IMR-90 (cell line): ENCODE results near the gene CHD6. TPM values are rescaled to one million over a fixed set of nuclear protein-coding genes. Genes with fewer than 3 reads are reported as not detected.

Source experiments
- ATAC-seq: fragments of 200-7000 bp; cut with Tn5 transposase; 2 replicates; pipeline ENCODE4 v1.9.1; 2020; ENCODE audit warnings: low read depth, mild to moderate bottlenecking, moderate library complexity
- BruUV-seq: library from RNA; stranded (reverse); fragments of 400-500 nt; replicated peaks from 2 replicates; lab custom pipeline; 2021; lab: Mats Ljungman, UMichigan
- CTCF ChIA-PET: fragments of 300-600 bp; formaldehyde crosslinking; extraction: SDS; loops from one replicate; lab custom pipeline; 2021; ENCODE audit warnings: antibody characterized with exemption; lab: Yijun Ruan, JAX
- POLR2A ChIA-PET: fragments of 300-600 bp; sonication (Branson Sonifier 250); formaldehyde crosslinking; loops from one replicate; lab custom pipeline; 2022; ENCODE audit warnings: antibody characterized with exemption; ENCODE audit not compliant: unreplicated experiment; lab: Charles Lee
- DNase-seq: peaks from one replicate; pipeline ENCODE4 v3.0.0; 2013
- H2AFZ ChIP-seq: replicated peaks from 2 replicates; pipeline ENCODE3; 2013; ENCODE audit warnings: low read length, mild to moderate bottlenecking; ENCODE audit not compliant: poor library complexity
- H2AK5ac ChIP-seq: 2 replicates; pipeline ENCODE4 v1.6.1; 2013; ENCODE audit warnings: low read depth, low read length, inconsistent platforms
- H2AK9ac ChIP-seq: replicated peaks from 2 replicates; pipeline ENCODE3; 2013; ENCODE audit warnings: mild to moderate bottlenecking, low read depth, low read length, moderate library complexity; ENCODE audit not compliant: poor library complexity
- H2BK120ac ChIP-seq: 2 replicates; pipeline ENCODE4 v1.6.1; 2013; ENCODE audit warnings: low read depth, low read length, inconsistent platforms
- H2BK15ac ChIP-seq: 3 replicates; pipeline ENCODE4 v1.6.1; 2013; ENCODE audit warnings: low read depth, low read length, inconsistent platforms
- H2BK20ac ChIP-seq: 2 replicates; pipeline ENCODE4 v1.6.1; 2013; ENCODE audit warnings: low read depth, mild to moderate bottlenecking, inconsistent platforms, low read length, moderate library complexity
- H2BK5ac ChIP-seq: 2 replicates; pipeline ENCODE4 v1.6.1; 2013; ENCODE audit warnings: mild to moderate bottlenecking, low read depth, low read length, inconsistent platforms; ENCODE audit not compliant: poor library complexity, severe bottlenecking
- H3K14ac ChIP-seq: replicated peaks from 2 replicates; pipeline ENCODE4 v1.6.1; 2013; ENCODE audit warnings: low read depth, low read length, inconsistent platforms
- H3K18ac ChIP-seq: 2 replicates; pipeline ENCODE4 v1.6.1; 2013; ENCODE audit warnings: low read depth, low read length, control low read depth
- H3K23ac ChIP-seq: 2 replicates; pipeline ENCODE4 v1.6.1; 2013; ENCODE audit warnings: low read depth, low read length, inconsistent platforms
- H3K27ac ChIP-seq: 2 replicates; pipeline ENCODE4 v1.5.1; 2013; ENCODE audit warnings: mild to moderate bottlenecking, control low read depth, low read length; ENCODE audit not compliant: insufficient read depth
- H3K27me3 ChIP-seq: 2 replicates; pipeline ENCODE4 v1.6.1; 2013; ENCODE audit warnings: low read length; ENCODE audit not compliant: control insufficient read depth, insufficient read depth
- H3K36me3 ChIP-seq: 2 replicates; pipeline ENCODE4 v1.6.1; 2013; ENCODE audit warnings: low read length, mixed read lengths; ENCODE audit not compliant: control insufficient read depth, insufficient read depth
- H3K4ac ChIP-seq: 2 replicates; pipeline ENCODE4 v1.6.1; 2013; ENCODE audit warnings: low read depth, low read length, inconsistent platforms
- H3K4me1 ChIP-seq: 2 replicates; pipeline ENCODE4 v1.6.1; 2013; ENCODE audit warnings: low read length, mixed read lengths; ENCODE audit not compliant: control insufficient read depth, insufficient read depth
- H3K4me2 ChIP-seq: 2 replicates; pipeline ENCODE4 v1.6.1; 2013; ENCODE audit warnings: low read depth, mild to moderate bottlenecking, control low read depth, low read length, moderate library complexity
- H3K4me3 ChIP-seq: 2 replicates; pipeline ENCODE4 v1.5.1; 2013; ENCODE audit warnings: low read depth, mild to moderate bottlenecking, control low read depth, low read length, moderate library complexity; ENCODE audit not compliant: insufficient read depth
- H3K56ac ChIP-seq: 2 replicates; pipeline ENCODE4 v1.6.1; 2013; ENCODE audit warnings: low read length, inconsistent platforms; ENCODE audit not compliant: insufficient read depth; ENCODE audit errors: extremely low read depth
- H3K79me1 ChIP-seq, 2 experiments: 2 replicates each; pipeline ENCODE4 v1.6.1; 2013; ENCODE audit warnings: low read length in 2 of 2, inconsistent platforms in 1 of 2, low read depth in 1 of 2
- H3K9ac ChIP-seq: 2 replicates; pipeline ENCODE4 v1.6.1; 2013; ENCODE audit warnings: low read depth, low read length, control low read depth
- H3K9me1 ChIP-seq: 2 replicates; pipeline ENCODE4 v1.6.1; 2013; ENCODE audit warnings: low read length, inconsistent platforms; ENCODE audit not compliant: insufficient read depth
- H3K9me3 ChIP-seq: 2 replicates; pipeline ENCODE4 v1.6.1; 2013; ENCODE audit warnings: low read length; ENCODE audit not compliant: control insufficient read depth, insufficient read depth
- H4K20me1 ChIP-seq: 2 replicates; pipeline ENCODE4 v1.6.1; 2013; ENCODE audit warnings: low read length, inconsistent platforms; ENCODE audit not compliant: insufficient read depth
- H4K5ac ChIP-seq: 2 replicates; pipeline ENCODE4 v1.6.1; 2013; ENCODE audit warnings: mild to moderate bottlenecking, low read depth, low read length, control low read depth
- H4K8ac ChIP-seq, 2 experiments: 2 replicates each; pipeline ENCODE4 v1.6.1; 2013; ENCODE audit warnings: low read depth in 2 of 2, low read length in 2 of 2, control low read depth in 1 of 2, inconsistent platforms in 1 of 2
- H4K91ac ChIP-seq: 2 replicates; pipeline ENCODE4 v1.6.1; 2013; ENCODE audit warnings: low read depth, low read length, inconsistent platforms; ENCODE audit not compliant: insufficient read depth
- BHLHE40 ChIP-seq: fragments of 150-350 bp; IDR thresholded peaks from 2 replicates; pipeline ENCODE4 v1.6.1; 2016; ENCODE audit warnings: mild to moderate bottlenecking, low read depth, low read length
- CEBPB ChIP-seq: IDR thresholded peaks from 2 replicates; pipeline ENCODE4 v1.6.1; 2012; ENCODE audit warnings: low read depth, low read length, improper control_type of control experiment
- CHD1 ChIP-seq: IDR thresholded peaks from 2 replicates; pipeline ENCODE4 v1.6.1; 2012; ENCODE audit warnings: low read depth, low read length, improper control_type of control experiment
- CTCF ChIP-seq: conservative IDR thresholded peaks from 2 replicates; pipeline ENCODE4 v1.5.1; 2012; ENCODE audit warnings: mild to moderate bottlenecking, low read depth, low read length, improper control_type of control experiment
- ELK1 ChIP-seq: fragments of 150-350 bp; IDR thresholded peaks from 2 replicates; pipeline ENCODE4 v1.6.1; 2016; ENCODE audit warnings: low read depth, mild to moderate bottlenecking, low read length, moderate library complexity, borderline replicate concordance
- FOS ChIP-seq: fragments of 150-350 bp; IDR thresholded peaks from 2 replicates; pipeline ENCODE4 v1.6.1; 2016; ENCODE audit warnings: low read depth, low read length
- MAZ ChIP-seq: IDR thresholded peaks from 2 replicates; pipeline ENCODE4 v1.6.1; 2012; ENCODE audit warnings: low read depth, mild to moderate bottlenecking, low read length, improper control_type of control experiment, moderate library complexity, borderline replicate concordance
- MXI1 ChIP-seq: IDR thresholded peaks from 2 replicates; pipeline ENCODE4 v1.6.1; 2012; ENCODE audit warnings: low read depth, mild to moderate bottlenecking, low read length, moderate library complexity, borderline replicate concordance
- NFE2L2 ChIP-seq: fragments of 150-350 bp; IDR thresholded peaks from 2 replicates; pipeline ENCODE4 v1.6.1; 2016; ENCODE audit warnings: low read depth, mild to moderate bottlenecking, low read length
- RAD21 ChIP-seq: IDR thresholded peaks from 2 replicates; pipeline ENCODE4 v1.6.1; 2012; ENCODE audit warnings: low read length, improper control_type of control experiment
- RCOR1 ChIP-seq: IDR thresholded peaks from 2 replicates; pipeline ENCODE4 v1.6.1; 2012; ENCODE audit warnings: mild to moderate bottlenecking, low read length, improper control_type of control experiment; ENCODE audit not compliant: insufficient replicate concordance
- RFX5 ChIP-seq: IDR thresholded peaks from 2 replicates; pipeline ENCODE4 v1.8.0; 2012; ENCODE audit warnings: low read depth, mild to moderate bottlenecking, low read length, moderate library complexity
- SMC3 ChIP-seq: fragments of 150-350 bp; IDR thresholded peaks from 2 replicates; pipeline ENCODE4 v1.6.1; 2016; ENCODE audit warnings: low read depth, mild to moderate bottlenecking, antibody characterized with exemption, low read length, moderate library complexity
- USF2 ChIP-seq: fragments of 150-350 bp; IDR thresholded peaks from 2 replicates; pipeline ENCODE4 v1.6.1; 2017; ENCODE audit warnings: mild to moderate bottlenecking, antibody characterized with exemption, low read length, low read depth
- WGBS, 2 experiments: methylation state at CpG; one replicate each; pipeline versions ENCODE4 v1.1.5 to v1.1.7; 2013; ENCODE audit warnings: missing lambda C conversion rate in 2 of 2; ENCODE audit not compliant: insufficient read length in 1 of 2; ENCODE audit errors: extremely low coverage in 2 of 2; 5-methylcytosine and 5-hydroxymethylcytosine counted together
- dilution Hi-C: fragments of 300-500 bp; cut with HindIII; formaldehyde crosslinking; loops from one replicate; pipeline ENCODE4 v1.14.3; 2018; ENCODE audit warnings: low sequenced_read_pairs; ENCODE audit not compliant: unreplicated experiment
- in situ Hi-C: fragments of 300-500 bp; cut with MboI; formaldehyde crosslinking; loops from 3 replicates; pipeline ENCODE4 v1.14.3; 2019; ENCODE audit warnings: low sequenced_read_pairs, inconsistent platforms, mixed read lengths
- intact Hi-C: fragments of 100-400 bp; cut with micrococcal nuclease; formaldehyde crosslinking; loops from 2 replicates; pipeline ENCODE4 v1.10.0; 2022
- polyA plus RNA-seq, 3 experiments: library from polyadenylated mRNA; depleted of rRNA; stranded (reverse); fragments of >200 nt; gene quantifications; 2 replicates each; pipeline ENCODE4 v1.2.3, GENCODE V29; 2012; ENCODE audit warnings: low replicate concordance in 1 of 3
- total RNA-seq: library from RNA; depleted of rRNA; stranded (reverse); fragments of >200 nt; gene quantifications from 2 replicates; pipeline ENCODE4 v1.2.3, GENCODE V29; 2012

Gene CHD6
- total and polyA plus RNA-seq, 2 of the 4 experiments (the other 2 are of a cell fraction): 8.8 to 26.7 TPM

- BruUV-seq: no TSS peak
- 0 out of 2 replicates have a peak overlapping the region, but pooled peaks have one; percentile 42 for H4K91ac ChIP-seq
- no peak overlapping the region for H2AK9ac ChIP-seq
- no peak overlapping the region for H2BK20ac ChIP-seq
- H2BK5ac ChIP-seq: no peak overlapping the region
- no peak overlapping the region for H2AFZ ChIP-seq
- H2BK15ac ChIP-seq: no peak overlapping the region
- no peak overlapping the region for H3K4me2 ChIP-seq
- peaks cover 8% of the 10 kb centered on the region; the same call in 1 of the 2 replicates for H3K9me1 ChIP-seq
- ChIA-PET CTCF (interaction anchor here (0.6 to 0.7 kb wide), 2 partner anchors 22 to 34 kb away, joined by 3 read pairs; no protein-coding TSS in a partner anchor), POLR2A (no interaction called here)
- no peak overlapping the region for H2BK120ac ChIP-seq
- H4K20me1 ChIP-seq: no peaks in the 10 kb centered on the region
- no peak overlapping the region for H4K8ac ChIP-seq
- no peak overlapping the region for H3K9ac ChIP-seq
- H3K23ac ChIP-seq: no peak overlapping the region
- H3K79me1 ChIP-seq: peaks cover 6 to 31% of the 10 kb centered on the region in 2 experiments; a peak in 2 of 4 replicates
- H3K4me3 ChIP-seq: no peak overlapping the region
- no peak overlapping the region for H3K27ac ChIP-seq
- peaks cover 17% of the 10 kb centered on the region for H3K4me1 ChIP-seq
- TF ChIP-seq NFE2L2: no peak
- TF ChIP-seq FOS: no peak
- TF ChIP-seq RCOR1: no peak
- TF ChIP-seq BHLHE40: no peak
- TF ChIP-seq RFX5: no peak
- TF ChIP-seq CTCF: no peak
- no peak for TF ChIP-seq USF2
- no peak for TF ChIP-seq CEBPB
- TF ChIP-seq ELK1: no peak
- TF ChIP-seq SMC3: no peak
- TF ChIP-seq RAD21: no peak
- TF ChIP-seq CHD1: no peak
- TF ChIP-seq MAZ: no peak
- no peak for TF ChIP-seq MXI1
- H4K5ac ChIP-seq: no peak overlapping the region
- peaks cover 10% of the 10 kb centered on the region for H3K36me3 ChIP-seq
- intact Hi-C loops (no loop called here), in situ Hi-C loops (no loop called here), dilution Hi-C loops (no loop called here)
- WGBS, 2 experiments: no CpG with 5 or more reads among the region's 7 CpGs
- no peak overlapping the region for H3K56ac ChIP-seq
- H2AK5ac ChIP-seq: no peak overlapping the region; the same call in 1 of the 2 replicates
- no peak overlapping the region for H3K14ac ChIP-seq
- no peak for ATAC-seq
- no peak overlapping the region for H3K18ac ChIP-seq
- no peak overlapping the region for H3K4ac ChIP-seq
- H3K27me3 ChIP-seq: no peaks in the 10 kb centered on the region
- DNase-seq: no peak
- H3K9me3 ChIP-seq: no peaks in the 10 kb centered on the region
Observed at GRCh38 chr20:41510224-41510623, 108.0 kb downstream of the CHD6 start.
